GM12891 (cell line): ENCODE results near the gene TMEM270.

Experiments used
- POLR2A ChIP-seq: IDR thresholded peaks from 2 replicates; pipeline ENCODE4 v1.6.1; 2011; ENCODE audit warnings: low read depth, low read length, control low read depth
- POLR2AphosphoS5 ChIP-seq: IDR thresholded peaks from 2 replicates; pipeline ENCODE4 v1.6.1; 2011; ENCODE audit warnings: low read depth, low read length, control low read depth
- SPI1 ChIP-seq: IDR thresholded peaks from 2 replicates; pipeline ENCODE4 v1.6.1; 2011; ENCODE audit warnings: low read depth, low read length, control low read depth
- TAF1 ChIP-seq: IDR thresholded peaks from 2 replicates; pipeline ENCODE4 v1.6.1; 2011; ENCODE audit warnings: low read depth, low read length, control low read depth

- TF ChIP-seq POLR2A (no peak), POLR2AphosphoS5 (no peak), TAF1 (no peak), SPI1 (no peak)
These were observed 33.2 kb downstream of the TMEM270 start for GRCh38 chr7:73894166-73894565.
